ENCODE data around the gene IPPK.

DNA sequence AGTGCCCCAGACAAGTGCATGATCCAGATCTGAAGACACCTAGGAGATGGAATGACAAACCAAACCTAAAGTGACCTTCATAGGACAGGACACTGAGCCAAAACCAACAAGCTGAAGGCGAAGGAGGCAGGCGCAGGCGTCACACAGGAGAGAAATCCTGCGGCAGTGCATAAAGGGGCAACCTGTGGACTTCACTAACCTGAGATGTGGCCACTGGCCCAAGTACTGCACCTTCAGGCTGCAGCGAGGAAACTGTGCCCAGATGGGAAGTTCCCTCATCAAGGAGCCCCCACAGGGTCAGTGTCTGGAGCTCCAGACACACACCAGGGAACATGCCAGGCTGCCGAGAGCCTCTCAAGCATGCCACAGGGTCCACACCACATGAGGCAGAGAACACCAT lies 3.7 kb downstream of the IPPK start:
- TF ChIP-seq POLR2A (IDR thresholded peaks at IDR 0.05) = no peak
- TF ChIP-seq, protein P1, sequence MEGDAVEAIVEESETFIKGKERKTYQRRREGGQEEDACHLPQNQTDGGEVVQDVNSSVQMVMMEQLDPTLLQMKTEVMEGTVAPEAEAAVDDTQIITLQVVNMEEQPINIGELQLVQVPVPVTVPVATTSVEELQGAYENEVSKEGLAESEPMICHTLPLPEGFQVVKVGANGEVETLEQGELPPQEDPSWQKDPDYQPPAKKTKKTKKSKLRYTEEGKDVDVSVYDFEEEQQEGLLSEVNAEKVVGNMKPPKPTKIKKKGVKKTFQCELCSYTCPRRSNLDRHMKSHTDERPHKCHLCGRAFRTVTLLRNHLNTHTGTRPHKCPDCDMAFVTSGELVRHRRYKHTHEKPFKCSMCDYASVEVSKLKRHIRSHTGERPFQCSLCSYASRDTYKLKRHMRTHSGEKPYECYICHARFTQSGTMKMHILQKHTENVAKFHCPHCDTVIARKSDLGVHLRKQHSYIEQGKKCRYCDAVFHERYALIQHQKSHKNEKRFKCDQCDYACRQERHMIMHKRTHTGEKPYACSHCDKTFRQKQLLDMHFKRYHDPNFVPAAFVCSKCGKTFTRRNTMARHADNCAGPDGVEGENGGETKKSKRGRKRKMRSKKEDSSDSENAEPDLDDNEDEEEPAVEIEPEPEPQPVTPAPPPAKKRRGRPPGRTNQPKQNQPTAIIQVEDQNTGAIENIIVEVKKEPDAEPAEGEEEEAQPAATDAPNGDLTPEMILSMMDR (IDR thresholded peaks at IDR 0.05) = no peak

All from tibial nerve (tissue), 3 donors.